GM21423 (cell line): ENCODE data around the gene UNC13B.
"Not testable (repeated sequence)": the region's sequence is repeated elsewhere in the genome, so short reads cannot be mapped to it uniquely, and the experiment has no call there.

Experiments
- ATAC-seq: cut with Tn5 transposase; IDR thresholded peaks from one replicate; pipeline ENCODE4 v1.9.1; 2021; ENCODE audit warnings: mild to moderate bottlenecking, moderate library complexity; ENCODE audit not compliant: unreplicated experiment

The UNC13B gene

DNA sequence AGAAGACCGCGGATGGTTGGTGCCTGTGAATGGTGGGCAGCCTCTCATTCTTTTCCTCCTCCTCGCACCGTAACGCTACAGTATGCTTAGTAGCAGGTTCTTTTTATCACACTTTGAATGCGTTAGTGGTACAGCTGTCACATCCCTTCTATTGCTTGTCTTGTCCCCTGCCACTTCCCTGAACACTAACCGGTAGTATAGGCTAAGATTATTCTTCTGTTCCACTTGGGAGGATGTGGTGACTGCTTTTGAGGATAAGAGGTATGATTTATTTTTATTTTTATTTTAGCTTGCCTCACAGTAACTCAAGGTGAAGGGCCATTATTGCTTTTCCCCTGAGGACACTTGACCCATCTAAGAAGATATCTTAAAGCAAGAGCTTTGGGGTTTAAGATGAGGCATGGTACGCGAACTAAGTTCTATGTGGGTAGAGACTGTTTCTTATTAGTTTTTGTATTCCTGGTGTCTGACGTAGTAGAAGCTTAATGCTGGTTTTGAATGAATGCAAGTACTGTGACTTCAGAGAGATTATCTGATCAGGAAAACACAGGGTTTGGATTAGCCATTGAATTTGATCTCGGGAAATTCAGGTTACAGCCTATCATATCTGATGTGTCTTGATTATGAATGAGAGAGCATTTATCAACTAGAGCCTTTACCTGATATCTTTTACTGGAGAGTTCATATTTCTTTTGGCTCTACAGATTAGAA is 951 bp downstream of the UNC13B start:
- ATAC-seq = no peak

DNA sequence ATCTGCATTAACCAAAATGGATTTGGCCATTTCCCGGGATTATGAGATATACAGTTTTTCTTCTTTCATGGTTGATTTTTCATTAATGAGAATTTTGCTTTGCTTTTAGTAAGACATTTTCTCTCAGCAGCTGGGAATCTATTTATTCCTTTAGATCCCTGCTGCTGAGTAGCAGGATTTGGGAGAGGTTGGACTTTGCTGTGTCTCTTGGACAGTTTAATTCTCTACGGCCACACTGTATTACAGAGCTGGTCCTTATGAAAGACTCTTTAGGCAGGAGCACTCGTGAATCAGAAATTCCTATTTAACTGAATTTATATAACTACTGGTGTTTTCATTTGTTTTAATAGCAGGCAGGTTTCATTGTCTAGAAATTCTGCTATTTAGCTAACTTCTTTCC is 1.6 kb downstream of the UNC13B start:
- ATAC-seq = no peak

DNA sequence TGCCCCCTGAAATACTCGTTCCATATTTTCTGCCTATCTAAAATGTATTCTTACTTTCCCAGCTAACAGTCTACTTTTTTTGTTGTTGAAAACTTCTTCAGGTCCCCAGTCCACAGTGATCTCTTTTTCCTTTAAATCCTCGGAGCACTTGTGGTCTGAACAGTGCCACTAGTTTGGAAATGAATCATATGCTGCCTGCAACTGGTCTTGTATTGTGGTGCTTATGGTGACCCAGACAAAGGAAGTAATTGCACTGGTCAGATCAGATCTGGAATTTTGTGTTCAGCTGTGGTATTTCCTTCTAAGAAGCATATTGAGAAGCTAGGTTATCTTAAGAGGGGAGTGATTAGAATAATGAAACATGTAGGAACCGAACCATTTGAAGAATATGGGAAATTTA is 2.9 kb downstream of the UNC13B start:
- no peak for ATAC-seq

DNA sequence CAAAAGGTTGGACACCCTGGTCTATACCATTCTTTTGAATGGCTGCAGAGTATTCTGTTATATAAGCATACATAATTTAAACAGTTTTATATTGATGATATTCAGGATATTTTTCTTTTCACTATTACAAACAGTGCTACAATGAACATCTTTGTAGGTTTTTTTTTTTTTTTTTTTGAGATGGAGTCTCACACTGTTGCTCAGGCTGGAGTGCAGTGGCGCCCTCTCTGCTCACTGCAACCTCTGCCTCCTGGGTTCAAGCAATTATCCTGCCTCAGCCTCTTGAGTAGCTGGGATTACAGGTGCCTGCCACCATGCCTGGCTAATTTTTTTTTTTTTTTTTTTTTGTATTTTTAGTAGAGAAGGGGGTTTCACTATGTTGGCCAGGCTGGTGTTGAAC is 5.6 kb downstream of the UNC13B start:
- ATAC-seq = not testable (repeated sequence)

DNA sequence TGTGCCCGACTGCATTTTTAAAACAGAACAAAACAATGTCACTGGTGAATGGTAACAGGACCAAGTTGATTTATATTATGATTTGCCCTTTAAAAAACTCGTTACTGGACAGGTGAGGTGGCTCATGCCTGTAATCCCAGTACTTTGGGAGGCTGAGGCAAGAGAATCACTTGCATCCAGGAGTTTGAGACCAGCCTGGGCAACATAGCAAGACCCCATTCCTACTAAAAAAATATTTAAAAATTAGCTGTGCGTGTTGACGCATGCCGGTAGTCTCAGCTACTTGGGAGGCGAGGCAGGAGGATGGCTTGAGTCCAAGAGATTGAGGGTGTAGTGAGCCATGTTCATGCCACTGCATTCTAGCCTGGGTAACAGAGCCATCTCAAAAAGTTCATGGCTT is 7.2 kb downstream of the UNC13B start:
- no peak for ATAC-seq

DNA sequence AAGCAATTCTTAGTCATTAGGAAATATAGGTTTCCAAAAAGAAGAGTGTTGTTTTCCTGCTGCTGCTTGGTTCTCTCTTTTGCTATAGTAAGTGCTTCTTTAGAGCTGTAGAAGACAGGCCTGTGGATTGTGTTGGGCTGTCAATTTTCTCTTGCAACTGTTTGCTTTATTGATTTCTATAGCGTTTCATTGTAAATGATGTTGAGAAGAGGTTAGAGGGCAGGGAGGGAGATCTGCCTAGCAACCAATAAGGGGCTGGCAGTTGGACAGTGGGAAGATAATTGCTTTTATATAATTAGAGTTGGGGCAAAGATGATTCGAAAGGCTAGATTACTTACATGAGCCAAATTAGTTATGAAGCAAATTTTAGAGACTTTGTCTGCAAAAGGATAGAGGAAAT is 11.1 kb downstream of the UNC13B start:
- no peak for ATAC-seq

DNA sequence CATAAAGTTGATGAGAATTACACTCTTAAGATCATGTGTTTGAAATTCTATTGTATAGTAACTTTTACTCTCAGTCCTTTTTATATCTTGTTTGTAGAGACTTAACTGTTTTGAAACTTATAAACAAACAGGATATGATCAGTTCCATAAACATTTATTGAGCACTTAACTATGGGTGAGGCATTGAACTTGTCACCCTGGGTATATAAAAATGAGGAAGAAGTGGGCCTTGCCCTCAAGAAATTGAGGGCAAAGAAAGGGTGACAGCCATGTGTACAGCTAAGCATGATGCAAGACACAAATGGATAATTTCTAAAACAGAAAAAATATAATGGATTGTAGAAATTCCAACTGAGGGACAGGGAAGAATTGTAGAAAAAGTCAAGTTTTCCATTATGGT is 15.7 kb downstream of the UNC13B start:
- no peak for ATAC-seq

DNA sequence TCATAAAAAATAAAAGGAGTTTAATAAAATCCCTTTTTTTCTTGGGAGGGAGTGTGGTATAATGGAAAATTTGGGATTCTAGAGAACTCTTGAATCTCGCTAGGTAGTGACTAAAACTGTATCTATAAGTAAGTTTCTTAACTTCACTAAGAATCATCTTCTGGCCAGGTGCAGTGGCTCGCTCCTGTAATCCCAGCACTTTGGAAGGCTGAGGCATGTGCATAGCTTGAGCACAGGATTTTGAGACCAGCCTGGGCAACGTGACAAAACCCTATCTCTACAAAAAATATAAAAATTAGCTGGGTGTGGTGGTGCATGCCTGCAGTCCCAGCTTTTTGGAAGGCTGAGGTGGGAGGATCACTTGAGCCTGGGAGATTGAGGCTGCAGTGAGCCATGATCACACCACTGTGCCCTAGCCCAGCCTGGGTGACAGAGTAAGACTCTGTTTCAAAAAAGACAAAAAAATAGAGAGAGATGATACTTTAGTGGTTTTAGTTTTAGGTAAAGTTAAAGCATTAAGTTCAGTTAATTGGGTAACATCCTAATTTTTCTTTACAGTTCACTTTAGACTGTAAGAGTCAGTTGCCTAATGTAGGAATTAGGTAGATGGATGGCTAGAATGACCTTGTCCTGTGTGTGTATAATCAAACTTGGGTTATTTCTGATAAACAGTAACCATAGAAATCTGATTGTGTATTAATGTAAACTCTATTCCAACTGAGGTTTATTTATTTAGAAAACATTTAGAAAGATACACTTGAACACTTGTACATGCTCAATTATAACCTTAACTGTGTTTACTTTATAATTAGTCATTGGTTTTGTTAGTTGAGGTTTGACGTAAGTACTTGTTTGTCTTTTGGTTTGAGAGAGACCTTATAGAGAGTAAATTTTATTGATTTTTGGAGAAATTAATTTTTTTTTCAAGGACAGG is 17.8 kb downstream of the UNC13B start:
- no peak for ATAC-seq

DNA sequence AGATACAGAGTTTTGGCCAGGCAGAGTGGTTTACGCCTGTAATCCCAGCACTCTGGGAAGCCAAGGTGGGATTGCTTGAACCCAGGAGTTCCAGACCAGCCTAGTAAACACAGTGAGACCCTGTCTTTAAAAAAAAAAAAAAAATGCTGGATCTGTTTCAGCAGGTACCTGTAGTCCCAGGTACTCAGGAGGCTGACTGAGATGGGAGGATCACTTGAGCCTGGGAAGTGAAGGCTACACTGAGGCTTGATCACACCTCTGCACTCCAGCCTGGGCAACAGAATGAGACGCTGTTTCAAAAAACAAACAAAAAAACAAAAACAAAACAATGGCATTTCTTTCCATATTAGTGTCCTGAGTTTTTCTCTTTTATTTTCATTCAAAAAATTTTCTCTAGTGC is 19.0 kb downstream of the UNC13B start:
- no peak for ATAC-seq

DNA sequence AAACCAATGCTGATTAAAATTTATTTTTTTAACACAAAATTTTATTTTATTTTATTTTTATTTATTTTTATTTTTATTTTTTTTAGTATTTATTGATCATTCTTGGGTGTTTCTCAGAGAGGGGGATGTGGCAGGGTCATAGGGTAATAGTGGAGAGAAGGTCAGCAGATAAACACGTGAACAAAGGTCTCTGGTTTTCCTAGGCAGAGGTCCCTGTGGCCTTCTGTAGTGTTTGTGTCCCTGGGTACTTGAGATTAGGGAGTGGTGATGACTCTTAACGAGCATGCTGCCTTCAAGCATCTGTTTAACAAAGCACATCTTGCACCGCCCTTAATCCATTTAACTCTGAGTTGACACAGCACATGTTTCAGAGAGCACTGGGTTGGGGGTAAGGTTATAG is 20.6 kb downstream of the UNC13B start:
- ATAC-seq = not testable (repeated sequence)

DNA sequence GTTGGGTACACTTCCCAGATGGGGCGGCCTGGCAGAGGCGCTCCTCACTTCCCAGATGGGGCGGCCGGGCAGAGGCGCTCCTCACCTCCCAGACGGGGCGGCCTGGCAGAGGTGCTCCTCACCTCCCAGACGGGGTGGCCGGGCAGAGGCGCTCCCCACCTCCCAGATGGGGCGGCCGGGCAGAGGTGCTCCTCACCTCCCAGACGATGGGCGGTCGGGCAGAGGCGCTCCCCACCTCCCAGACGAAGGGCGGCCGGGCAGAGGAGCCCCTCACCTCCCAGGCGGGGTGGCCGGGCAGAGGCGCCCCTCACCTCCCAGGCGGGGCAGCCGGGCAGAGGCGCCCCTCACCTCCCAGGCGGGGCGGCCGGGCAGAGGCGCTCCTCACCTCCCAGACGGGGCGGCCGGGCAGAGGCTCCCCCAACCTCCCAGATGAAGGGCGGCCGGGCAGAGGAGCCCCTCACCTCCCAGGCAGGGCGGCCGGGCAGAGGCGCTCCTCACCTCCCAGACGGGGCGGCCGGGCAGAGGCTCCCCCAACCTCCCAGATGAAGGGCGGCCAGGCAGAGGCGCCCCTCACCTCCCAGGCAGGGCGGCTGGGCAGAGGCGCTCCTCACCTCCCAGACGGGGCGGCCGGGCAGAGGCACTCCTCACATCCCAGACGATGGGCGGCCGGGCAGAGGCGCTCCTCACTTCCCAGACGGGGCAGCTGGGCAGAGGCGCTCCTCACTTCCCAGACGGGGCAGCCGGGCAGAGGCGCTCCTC is 21.4 kb downstream of the UNC13B start:
- ATAC-seq = not testable (repeated sequence)

DNA sequence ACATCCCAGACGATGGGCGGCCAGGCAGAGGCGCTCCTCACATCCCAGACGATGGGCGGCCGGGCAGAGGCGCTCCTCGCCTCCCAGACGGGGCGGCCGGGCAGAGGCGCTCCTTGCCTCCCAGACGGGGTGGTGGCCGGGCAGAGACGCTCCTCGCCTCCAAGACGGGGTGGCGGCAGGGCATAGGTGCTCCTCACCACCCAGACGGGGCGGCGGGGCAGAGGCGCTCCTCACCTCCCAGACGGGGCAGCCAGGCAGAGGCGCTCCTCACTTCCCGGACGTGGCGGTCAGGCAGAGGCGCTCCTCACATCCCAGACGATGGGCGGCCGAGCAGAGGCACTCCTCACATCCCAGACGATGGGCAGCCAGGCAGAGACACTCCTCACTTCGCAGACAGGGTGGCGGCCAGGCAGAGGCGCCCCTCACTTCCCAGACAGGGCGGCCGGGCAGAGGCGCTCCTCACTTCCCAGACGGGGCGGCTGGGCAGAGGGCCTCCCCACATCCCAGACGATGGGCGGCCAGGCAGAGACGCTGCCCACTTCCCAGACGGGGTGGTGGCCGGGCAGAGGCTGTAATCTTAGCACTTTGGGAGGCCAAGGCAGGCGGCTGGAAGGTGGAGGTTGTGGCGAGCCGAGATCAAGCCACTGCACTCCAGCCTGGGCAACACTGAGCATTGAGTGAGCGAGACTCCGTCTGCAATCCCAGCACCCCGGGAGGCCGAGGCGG is 22.1 kb downstream of the UNC13B start:
- not testable (repeated sequence) for ATAC-seq

DNA sequence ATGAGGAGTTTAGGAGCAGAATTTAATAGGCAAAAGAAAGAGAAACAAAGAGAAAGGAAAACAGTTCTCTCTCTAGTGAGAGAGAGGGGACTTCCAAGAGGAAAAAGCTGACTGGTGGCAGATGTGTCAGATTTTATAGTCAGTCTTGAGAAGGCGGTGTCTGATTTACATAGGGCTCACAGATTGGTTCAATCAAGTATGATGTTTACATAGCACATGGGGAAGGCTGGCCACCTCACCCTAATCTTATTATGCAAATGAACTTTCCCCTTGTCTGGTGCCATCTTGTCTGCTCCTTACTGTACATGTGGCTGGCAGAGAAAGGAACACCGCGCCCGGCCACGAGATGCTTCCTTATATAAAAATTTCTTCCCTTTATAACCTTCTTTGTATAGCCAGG is 24.7 kb downstream of the UNC13B start:
- ATAC-seq = no peak

DNA sequence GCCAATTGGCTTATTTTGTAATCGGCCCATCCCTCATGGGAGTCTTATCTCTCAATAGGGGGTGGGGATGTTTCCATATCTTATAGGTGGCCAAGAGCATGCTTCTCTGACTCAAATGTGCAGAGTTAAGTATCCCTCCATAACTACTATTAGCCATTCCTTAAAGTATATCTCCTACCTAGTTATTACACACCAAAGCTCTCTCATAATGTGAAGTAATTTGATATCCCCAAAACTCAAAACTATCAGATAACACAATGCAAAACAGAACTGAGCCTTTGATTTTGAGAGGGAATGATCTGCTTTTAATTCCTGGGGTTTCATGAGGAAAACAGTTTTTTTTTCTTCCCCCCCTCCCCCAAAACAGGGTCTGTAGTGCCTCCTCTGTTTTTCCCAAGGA is 28.4 kb downstream of the UNC13B start:
- no peak for ATAC-seq

DNA sequence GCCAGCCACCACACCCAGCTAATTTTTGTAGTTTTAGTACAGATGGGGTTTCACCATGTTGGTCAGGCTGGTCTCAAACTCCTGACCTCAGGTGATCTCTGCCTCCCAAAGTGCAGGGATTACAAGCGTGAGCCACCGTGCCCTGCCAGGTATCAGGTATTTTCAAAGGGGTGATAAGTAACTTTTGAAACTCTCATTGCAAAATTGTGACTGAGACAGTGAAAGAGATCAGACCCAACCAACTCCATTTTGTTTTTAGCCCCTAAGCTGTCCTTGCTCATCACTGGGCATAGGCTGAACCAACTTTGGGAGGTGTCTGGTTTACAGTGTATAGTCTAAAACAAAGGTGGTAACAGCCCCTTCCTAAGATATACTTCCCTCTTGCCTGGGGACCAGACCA is 29.3 kb downstream of the UNC13B start:
- ATAC-seq = no peak

DNA sequence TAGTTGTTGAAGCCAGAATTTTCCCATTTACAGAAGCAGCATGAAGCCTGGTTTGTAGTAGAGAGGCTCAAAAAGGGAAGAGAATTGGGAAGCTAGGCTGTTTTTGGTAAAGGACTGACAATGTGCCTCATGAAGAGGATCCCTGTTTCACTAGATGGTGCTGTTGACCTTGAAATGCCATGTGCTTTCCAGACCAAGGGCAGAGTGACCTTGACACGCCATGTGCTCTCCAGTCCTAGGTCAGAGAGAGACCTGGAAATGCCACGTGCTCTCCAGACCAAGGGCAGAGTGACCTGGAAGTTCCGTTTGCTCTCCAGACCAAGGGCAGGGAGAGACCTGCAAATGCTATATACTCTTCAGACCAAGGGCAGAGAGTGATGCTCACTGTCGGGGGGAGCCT is 32.0 kb downstream of the UNC13B start:
- ATAC-seq = no peak

DNA sequence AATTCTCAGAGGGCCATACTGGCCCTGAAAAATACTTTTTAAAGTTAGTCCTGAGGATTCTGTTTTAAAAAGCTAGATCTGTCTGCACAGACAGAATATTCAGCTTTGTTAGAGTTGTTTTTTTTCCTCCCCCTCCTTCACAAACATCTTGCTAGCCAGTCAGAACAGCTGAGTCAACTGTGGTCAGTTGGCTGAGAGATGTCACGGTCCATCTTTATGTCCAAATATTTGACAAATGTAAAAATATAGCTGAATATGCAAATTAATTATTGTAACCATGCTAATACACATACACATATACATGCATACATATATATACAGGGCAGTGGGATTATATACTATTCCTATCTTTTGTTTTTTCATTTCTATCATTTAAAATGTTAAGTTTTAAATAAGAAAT is 33.9 kb downstream of the UNC13B start:
- no peak for ATAC-seq

DNA sequence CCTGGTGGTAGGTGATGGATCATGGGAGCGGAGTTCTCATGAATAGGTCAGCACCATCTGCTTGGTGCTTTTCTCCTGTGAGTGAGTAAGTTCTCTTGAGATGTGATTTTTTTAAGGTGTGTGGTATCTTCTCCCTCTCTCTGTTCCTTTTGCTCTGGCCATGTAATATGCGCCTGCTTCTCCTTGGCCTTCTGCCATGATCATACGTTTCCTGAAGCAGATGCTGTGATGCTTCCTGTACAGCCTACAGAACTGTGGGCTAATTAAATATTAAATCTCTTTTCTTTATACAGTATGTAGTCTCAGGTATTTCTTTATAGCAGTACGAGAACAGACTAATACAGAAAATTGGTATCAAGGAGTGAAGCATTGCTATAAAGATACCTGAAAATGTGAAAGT is 36.4 kb downstream of the UNC13B start:
- ATAC-seq = no peak

DNA sequence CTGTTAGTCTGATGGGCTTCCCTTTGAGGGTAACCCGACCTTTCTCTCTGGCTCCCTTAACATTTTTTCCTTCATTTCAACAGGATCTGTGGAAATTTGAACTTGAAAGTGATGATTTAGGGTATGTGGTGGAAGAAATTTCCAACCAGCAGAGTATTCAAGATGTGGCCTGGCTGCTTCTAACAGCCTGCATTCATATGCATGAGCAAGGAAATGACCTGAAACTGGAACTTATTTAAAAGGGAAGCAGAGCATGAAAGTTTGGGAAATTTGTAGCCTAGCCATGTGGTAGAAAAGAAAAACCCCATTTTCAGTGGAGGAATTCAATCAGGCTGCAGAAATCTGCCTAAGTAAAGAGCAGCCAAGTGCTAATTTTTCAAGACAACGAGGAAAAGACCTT is 41.7 kb downstream of the UNC13B start:
- no peak for ATAC-seq

DNA sequence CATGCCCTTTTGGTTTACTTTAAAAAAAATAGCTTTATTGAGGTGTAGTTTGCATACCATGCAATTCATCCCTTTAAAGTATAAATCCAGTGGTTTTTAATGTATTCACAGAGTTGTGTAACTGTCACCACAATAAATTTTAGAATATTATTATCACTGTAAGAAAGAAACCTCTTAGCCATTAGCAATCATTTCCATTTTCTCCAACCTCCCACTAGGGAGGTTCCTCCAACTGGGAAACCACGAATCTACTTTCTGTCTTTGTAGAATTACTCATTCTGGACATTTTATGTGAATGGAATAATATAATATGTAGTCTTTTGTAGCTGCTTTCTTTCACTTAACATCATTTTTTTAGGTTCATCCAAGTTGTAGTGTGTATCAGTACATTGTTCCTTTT is 43.5 kb downstream of the UNC13B start:
- no peak for ATAC-seq

DNA sequence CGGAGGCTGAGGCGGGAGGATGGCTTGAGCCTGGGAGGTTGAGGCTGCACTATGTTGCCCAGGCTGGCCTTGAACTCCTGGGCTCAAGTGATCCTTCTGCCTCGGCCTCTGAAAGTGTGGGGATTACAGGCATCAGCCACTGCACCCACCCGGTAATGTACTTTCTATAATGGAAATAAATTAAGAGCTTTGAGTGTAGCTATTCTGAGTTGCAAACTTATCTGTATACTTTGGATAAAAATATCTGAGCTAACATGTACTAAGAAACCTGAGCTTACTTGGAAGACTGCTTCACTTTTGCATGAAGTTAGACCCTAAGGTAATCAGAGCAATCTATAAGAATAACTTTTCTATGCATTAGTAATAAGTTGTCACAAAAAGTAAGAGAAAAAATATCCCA is 50.0 kb downstream of the UNC13B start:
- no peak for ATAC-seq
